Activated CD4-positive, alpha-beta T cell treated with anti-CD3 and anti-CD28 coated beads, Interleukin-2, amount 10 ng/mL, durations not matched to agents 7 days and 5 days (primary cell): ENCODE data around the gene DNALI1. TPM values are rescaled to one million over a fixed set of nuclear protein-coding genes. Genes with fewer than 3 reads are reported as not detected.
"Not testable (repeated sequence)": the region's sequence is repeated elsewhere in the genome, so short reads cannot be mapped to it uniquely, and the experiment has no call there.

Experiments used
- CTCF ChIA-PET: fragments of 350-600 bp; sonication (Branson Sonifier 250); formaldehyde crosslinking; loops from one replicate; lab custom pipeline; 2021; ENCODE audit warnings: antibody characterized with exemption; lab: Charles Lee
- POLR2A ChIA-PET: fragments of 350-600 bp; sonication (Branson Sonifier 250); formaldehyde crosslinking; loops from one replicate; lab custom pipeline; 2021; ENCODE audit warnings: antibody characterized with exemption; lab: Charles Lee
- DNase-seq: peaks from one replicate; pipeline ENCODE4 v3.0.0-alpha.2; 2020
- H3K27ac Mint-ChIP-seq: one replicate; pipeline ENCODE4 v1.8.0; 2021; ENCODE audit warnings: mild to moderate bottlenecking, moderate library complexity, mixed read lengths
- H3K27me3 Mint-ChIP-seq: one replicate; pipeline ENCODE4 v1.8.0; 2021; ENCODE audit warnings: mixed read lengths
- H3K36me3 Mint-ChIP-seq: one replicate; pipeline ENCODE4 v1.8.0; 2021; ENCODE audit warnings: low read depth, mixed read lengths
- H3K4me1 Mint-ChIP-seq: one replicate; pipeline ENCODE4 v1.8.0; 2021; ENCODE audit warnings: mixed read lengths
- H3K4me3 Mint-ChIP-seq: one replicate; pipeline ENCODE4 v1.8.0; 2021; ENCODE audit warnings: mild to moderate bottlenecking, moderate library complexity, mixed read lengths
- H3K9me3 Mint-ChIP-seq: one replicate; pipeline ENCODE4 v1.8.0; 2021; ENCODE audit warnings: mixed read lengths
- total RNA-seq, 2 experiments: library from RNA; stranded (reverse); gene quantifications; one replicate each; pipeline ENCODE4 v1.2.3, GENCODE V29; 2021

DNALI1 gene
- total RNA-seq, 2 experiments from 2014 or later, result 0.40 to 0.47 TPM

GRCh38 chr1:37533317-37534093, 23.2 kb upstream of the DNALI1 start:
- DNase-seq, result no peak
- Mint-ChIP-seq H3K9me3 (no peaks in the 10 kb centered on the region), H3K27ac (no peak overlapping the region), H3K4me3 (no peak overlapping the region), H3K27me3 (no peaks in the 10 kb centered on the region), H3K36me3 (peaks cover 32% of the 10 kb centered on the region), H3K4me1 (peaks cover 18% of the 10 kb centered on the region)
- ChIA-PET POLR2A (interaction anchor here (0.5 to 0.6 kb wide), 2 partner anchors 10 to 1322 kb away, joined by 3 to 6 read pairs; no protein-coding TSS in a partner anchor), CTCF (interaction anchor here (1.2 to 1.6 kb wide), 3 partner anchors 19 to 48 kb away, joined by 3 to 6 read pairs (median 4); partner anchors contain the start of gene MEAF6)

- no peak overlapping the region for H3K27ac Mint-ChIP-seq
- ChIA-PET POLR2A (no interaction called here), CTCF (interaction anchor here (0.8 to 1.7 kb wide), 3 partner anchors 12 to 162 kb away, joined by 3 to 6 read pairs (median 5); partner anchors contain the start of gene MEAF6)
Observed at GRCh38 chr1:37537378-37537777, 19.4 kb upstream of the DNALI1 start.

GRCh38 chr1:37539154-37539553, 17.6 kb upstream of the DNALI1 start:
- H3K9me3 Mint-ChIP-seq, H3K27me3 Mint-ChIP-seq, DNase-seq, POLR2A ChIA-PET, H3K27ac Mint-ChIP-seq, H3K4me3 Mint-ChIP-seq: not testable (repeated sequence)
- H3K4me1 Mint-ChIP-seq, result peaks cover 18% of the 10 kb centered on the region
- H3K36me3 Mint-ChIP-seq, result peaks cover 50% of the 10 kb centered on the region
- CTCF ChIA-PET, result interaction anchor here (1.5 kb wide), 1 partner anchor 25 kb away, joined by 3 read pairs; the partner anchor contains the start of gene MEAF6

More at GRCh38 chr1:37537378-37537777, 19.4 kb upstream of the DNALI1 start:
- peaks cover 18% of the 10 kb centered on the region for H3K4me1 Mint-ChIP-seq
- peaks cover 49% of the 10 kb centered on the region for H3K36me3 Mint-ChIP-seq
- DNase-seq, result no peak
- no peaks in the 10 kb centered on the region for H3K9me3 Mint-ChIP-seq
- no peaks in the 10 kb centered on the region for H3K27me3 Mint-ChIP-seq
- H3K4me3 Mint-ChIP-seq, result no peak overlapping the region

- H3K9me3 Mint-ChIP-seq, result no peaks in the 10 kb centered on the region
- H3K4me3 Mint-ChIP-seq, result no peak overlapping the region
- no peaks in the 10 kb centered on the region for H3K27me3 Mint-ChIP-seq
- peaks cover 16% of the 10 kb centered on the region for H3K4me1 Mint-ChIP-seq
- no peak overlapping the region for H3K27ac Mint-ChIP-seq
- no peak for DNase-seq
- peaks cover 52% of the 10 kb centered on the region for H3K36me3 Mint-ChIP-seq
- ChIA-PET POLR2A (no interaction called here), CTCF (interaction anchor here (1.5 kb wide), 1 partner anchor 26 kb away, joined by 3 read pairs; the partner anchor contains the start of gene MEAF6)
Observed at GRCh38 chr1:37540036-37540785, 16.5 kb upstream of the DNALI1 start.

- CTCF ChIA-PET, result interaction anchor here (0.6 kb wide), 1 partner anchor 128 kb away, joined by 3 read pairs; no protein-coding TSS in a partner anchor
- POLR2A ChIA-PET, result no interaction called here
- no peak overlapping the region for H3K27ac Mint-ChIP-seq
Observed at GRCh38 chr1:37544530-37544929, 12.2 kb upstream of the DNALI1 start.

GRCh38 chr1:37545019-37545418, 11.7 kb upstream of the DNALI1 start:
- ChIA-PET POLR2A (interaction anchor here (0.7 kb wide), 1 partner anchor 58 kb away, joined by 4 read pairs; no protein-coding TSS in a partner anchor), CTCF (interaction anchor here (0.6 kb wide), 1 partner anchor 128 kb away, joined by 3 read pairs; no protein-coding TSS in a partner anchor)
- H3K27me3 Mint-ChIP-seq, result no peaks in the 10 kb centered on the region

More at GRCh38 chr1:37544530-37544929, 12.2 kb upstream of the DNALI1 start:
- H3K4me3 Mint-ChIP-seq, result no peak overlapping the region
- DNase-seq, result no peak
- peaks cover 44% of the 10 kb centered on the region for H3K36me3 Mint-ChIP-seq
- no peaks in the 10 kb centered on the region for H3K9me3 Mint-ChIP-seq
- peaks cover 5% of the 10 kb centered on the region for H3K4me1 Mint-ChIP-seq
- H3K27me3 Mint-ChIP-seq, result no peaks in the 10 kb centered on the region

GRCh38 chr1:37549341-37549740, 7.4 kb upstream of the DNALI1 start:
- Mint-ChIP-seq H3K36me3 (peaks cover 55% of the 10 kb centered on the region), H3K4me3 (no peak overlapping the region), H3K27me3 (no peaks in the 10 kb centered on the region), H3K27ac (peak overlapping the region; percentile 52), H3K4me1 (peaks cover 44% of the 10 kb centered on the region), H3K9me3 (no peaks in the 10 kb centered on the region)
- ChIA-PET CTCF (interaction anchor here (0.7 to 2.9 kb wide), 6 partner anchors 11 to 83 kb away, joined by 3 to 9 read pairs (median 4); partner anchors contain the start of gene MEAF6), POLR2A (interaction anchor here (0.6 kb wide), 1 partner anchor 35 kb away, joined by 3 read pairs; the partner anchor contains the start of gene MEAF6)
- DNase-seq, result no peak

More at GRCh38 chr1:37545019-37545418, 11.7 kb upstream of the DNALI1 start:
- H3K27ac Mint-ChIP-seq, result no peak overlapping the region
- H3K4me1 Mint-ChIP-seq, result peaks cover 10% of the 10 kb centered on the region
- H3K9me3 Mint-ChIP-seq, result no peaks in the 10 kb centered on the region
- peaks cover 46% of the 10 kb centered on the region for H3K36me3 Mint-ChIP-seq
- H3K4me3 Mint-ChIP-seq, result no peak overlapping the region
- no peak for DNase-seq

GRCh38 chr1:37553598-37553926, 3.2 kb upstream of the DNALI1 start:
- no peak for DNase-seq
- peaks cover 64% of the 10 kb centered on the region for H3K4me1 Mint-ChIP-seq
- CTCF ChIA-PET, result interaction anchor here (1.0 to 1.1 kb wide), 2 partner anchors 10 to 21 kb away, joined by 3 to 4 read pairs; no protein-coding TSS in a partner anchor
- peak overlapping the region; percentile 97 for H3K4me3 Mint-ChIP-seq
- POLR2A ChIA-PET, result no interaction called here
- H3K9me3 Mint-ChIP-seq, result peaks cover 3% of the 10 kb centered on the region
- no peaks in the 10 kb centered on the region for H3K27me3 Mint-ChIP-seq
- peaks cover 42% of the 10 kb centered on the region for H3K36me3 Mint-ChIP-seq
- peak overlapping the region; percentile 98 for H3K27ac Mint-ChIP-seq

GRCh38 chr1:37553927-37554808, 2.6 kb upstream of the DNALI1 start, which contains the start of gene SNIP1:
Gene SNIP1, minus strand, starts transcription at chr1:37554293. Its CDS starts 64 bp downstream, at chr1:37554229.
- H3K9me3 Mint-ChIP-seq, result peaks cover 3% of the 10 kb centered on the region
- peak within 1 kb of the TSS; percentile 98 for H3K27ac Mint-ChIP-seq
- peak; percentile 95 for DNase-seq
- ChIA-PET POLR2A (interaction anchor here (0.6 kb wide), 1 partner anchor 59 kb away, joined by 4 read pairs; no protein-coding TSS in a partner anchor), CTCF (interaction anchor here (1.0 to 2.2 kb wide), 3 partner anchors 10 to 40 kb away, joined by 3 to 10 read pairs (median 4); partner anchors contain the start of gene MEAF6)
- H3K36me3 Mint-ChIP-seq, result peaks cover 37% of the 10 kb centered on the region
- no peaks in the 10 kb centered on the region for H3K27me3 Mint-ChIP-seq
- peak within 1 kb of the TSS; percentile 97 for H3K4me3 Mint-ChIP-seq
- H3K4me1 Mint-ChIP-seq, result peaks cover 62% of the 10 kb centered on the region

GRCh38 chr1:37557402-37557801, 662 bp downstream of the DNALI1 start:
- Mint-ChIP-seq H3K36me3 (peaks cover 22% of the 10 kb centered on the region), H3K9me3 (peaks cover 3% of the 10 kb centered on the region), H3K27ac (no peak overlapping the region), H3K4me3 (no peak overlapping the region), H3K4me1 (peaks cover 47% of the 10 kb centered on the region), H3K27me3 (no peaks in the 10 kb centered on the region)
- ChIA-PET CTCF (interaction anchor here (0.7 to 1.5 kb wide), 2 partner anchors 43 to 132 kb away, joined by 3 to 6 read pairs; partner anchors contain the start of gene MEAF6), POLR2A (no interaction called here)
- no peak for DNase-seq

- Mint-ChIP-seq H3K27me3 (no peaks in the 10 kb centered on the region), H3K27ac (no peak overlapping the region), H3K4me3 (no peak overlapping the region), H3K4me1 (peaks cover 37% of the 10 kb centered on the region), H3K36me3 (peaks cover 15% of the 10 kb centered on the region), H3K9me3 (peaks cover 3% of the 10 kb centered on the region)
- no peak for DNase-seq
- POLR2A ChIA-PET, result no interaction called here
- CTCF ChIA-PET, result no interaction called here
Observed at GRCh38 chr1:37558411-37558810, 1.7 kb downstream of the DNALI1 start.
